Mucosa of gallbladder (tissue), 1 donor: Measurements from ENCODE around the gene MARCHF5. TPM values are rescaled to one million over a fixed set of nuclear protein-coding genes. Genes with fewer than 3 reads are reported as not detected.
A peak's percentile ranks its signal among the peaks of the same experiment; 100 is the strongest.
"Not testable (repeated sequence)": the region's sequence is repeated elsewhere in the genome, so short reads cannot be mapped to it uniquely, and the experiment has no call there.

Experiments used
- DNase-seq: peaks from one replicate; pipeline ENCODE4 v3.0.0-alpha.2; 2020; ENCODE audit warnings: low spot score
- total RNA-seq: library from RNA; stranded (reverse); gene quantifications from one replicate; pipeline ENCODE4 v1.2.1, GENCODE V29; 2021
- donor health status: DM: no; HTN: no; CAD: no.

MARCHF5 gene
- total RNA-seq, 1 donor from 2014 or later = 51.2 TPM

GRCh38 chr10:92387289-92387940 is 96.4 kb downstream of the MARCHF5 start:
- DNase-seq = peak; percentile 16

DNA sequence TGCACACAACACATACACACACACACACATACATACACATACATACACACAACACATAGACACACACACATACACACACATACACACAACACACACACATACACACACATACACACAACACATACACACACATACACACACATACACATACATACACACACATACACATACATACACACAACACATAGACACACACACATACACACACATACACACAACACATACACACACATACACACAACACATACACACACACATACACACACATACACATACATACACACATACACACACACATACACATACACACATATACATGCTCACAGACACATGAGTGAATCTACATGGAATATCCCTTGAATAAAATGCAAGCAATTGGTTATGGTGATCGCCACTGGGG is 102.2 kb downstream of the MARCHF5 start:
- not testable (repeated sequence) for DNase-seq

- no peak for DNase-seq
Observed at GRCh38 chr10:92395271-92395670, 104.3 kb downstream of the MARCHF5 start.

DNA sequence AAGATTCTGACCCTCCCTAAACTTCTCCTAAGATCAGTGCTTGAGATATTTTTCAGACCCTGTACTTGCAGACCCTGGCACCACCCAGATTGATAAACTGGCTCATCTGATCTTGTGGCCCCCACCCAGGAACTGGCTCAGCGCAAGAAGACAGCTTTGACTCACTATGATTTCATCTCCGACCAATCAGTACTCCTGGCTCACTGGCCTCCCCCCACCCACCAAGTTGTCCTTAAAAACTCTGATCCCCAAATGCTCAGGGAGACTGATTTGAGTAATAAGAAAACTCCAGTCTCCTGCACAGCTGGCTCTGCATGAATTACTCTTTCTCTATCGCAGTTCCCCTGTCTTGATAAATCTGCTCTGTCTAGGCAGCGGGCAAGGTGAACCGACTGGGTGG is 111.3 kb downstream of the MARCHF5 start:
- not testable (repeated sequence) for DNase-seq

Other genes starting within 250 kb of the MARCHF5 start
- 9.7 TPM for gene CPEB3, start 89 bp upstream of the MARCHF5 start, total RNA-seq